DMS53 treated with DMSO at 0.1 percent for 48 hours (cell line): ENCODE measurements around the gene SPDEF.

Experiments
- DNase-seq: peaks from one replicate; lab custom pipeline; 2025; ENCODE audit not compliant: unreplicated experiment; lab: John Stamatoyannopoulos, UW

The SPDEF gene

GRCh38 chr6:34583861-34584604, 27.9 kb upstream of the SPDEF start:
- no peak for DNase-seq

- no peak for DNase-seq
Observed at GRCh38 chr6:34583461-34583860, 27.3 kb upstream of the SPDEF start.

GRCh38 chr6:34581561-34581920, 25.4 kb upstream of the SPDEF start:
- no peak for DNase-seq

- no peak for DNase-seq
Observed at GRCh38 chr6:34580707-34581560, 24.8 kb upstream of the SPDEF start.

- DNase-seq = no peak
Observed at GRCh38 chr6:34578445-34579262, 22.5 kb upstream of the SPDEF start.

GRCh38 chr6:34576286-34576955, 20.3 kb upstream of the SPDEF start:
- no peak for DNase-seq

- DNase-seq = no peak
Observed at GRCh38 chr6:34575326-34575725, 19.2 kb upstream of the SPDEF start.

- no peak for DNase-seq
Observed at GRCh38 chr6:34574647-34575293, 18.6 kb upstream of the SPDEF start.

- no peak for DNase-seq
Observed at GRCh38 chr6:34573567-34574183, 17.5 kb upstream of the SPDEF start.

- DNase-seq = no peak
Observed at GRCh38 chr6:34572585-34572984, 16.5 kb upstream of the SPDEF start.

GRCh38 chr6:34572021-34572420, 15.9 kb upstream of the SPDEF start:
- no peak for DNase-seq

GRCh38 chr6:34571388-34571787, 15.3 kb upstream of the SPDEF start:
- no peak for DNase-seq

GRCh38 chr6:34570066-34570833, 14.1 kb upstream of the SPDEF start:
- peak; percentile 61 for DNase-seq

GRCh38 chr6:34569361-34569973, 13.3 kb upstream of the SPDEF start:
- DNase-seq = no peak

GRCh38 chr6:34568341-34569201, 12.4 kb upstream of the SPDEF start:
- DNase-seq = no peak

- DNase-seq = no peak
Observed at GRCh38 chr6:34566830-34567546, 10.9 kb upstream of the SPDEF start.

- DNase-seq = no peak
Observed at GRCh38 chr6:34565722-34566137, 9.6 kb upstream of the SPDEF start.
